ENCODE results near the gene SASH1.

- no peak for TF ChIP-seq ZNF274 (IDR thresholded peaks at IDR 0.05; ENCODE audit: low read depth, low read length)
- TF ChIP-seq YY1 (IDR thresholded peaks at IDR 0.05; ENCODE audit: insufficient read depth, insufficient read length): no peak
Measured at GRCh38 chr6:148298683-148299082, 44.0 kb upstream of the SASH1 start.
